Adipose tissue (tissue), 3 donors: Measurements from ENCODE around the gene CALN1. TPM values are rescaled to one million over a fixed set of nuclear protein-coding genes. Genes with fewer than 3 reads are reported as not detected.

Experiments
- H3K27ac ChIP-seq: one replicate; pipeline ENCODE4 v1.5.1; 2013; ENCODE audit warnings: low read depth, low read length
- WGBS, 3 donors: extraction: QIAGEN DNeasy Blood & Tissue Kit; methylation state at CpG; one replicate each; pipeline ENCODE4 v1.1.7; 2013; 5-methylcytosine and 5-hydroxymethylcytosine counted together
- polyA plus RNA-seq, 3 donors: library from polyadenylated mRNA; stranded (reverse); fragments of 200-250 nt; gene quantifications; one replicate each; pipeline ENCODE4 v1.2.3, GENCODE V29; 2013
- donor health status: healthy with polysubstance abuse.
- donor health status: Bipolar disorder and iron deficiency.
- donor health status: healthy.

CALN1 gene
- polyA plus RNA-seq, 3 donors: 0.12 TPM; not detected in 2

DNA sequence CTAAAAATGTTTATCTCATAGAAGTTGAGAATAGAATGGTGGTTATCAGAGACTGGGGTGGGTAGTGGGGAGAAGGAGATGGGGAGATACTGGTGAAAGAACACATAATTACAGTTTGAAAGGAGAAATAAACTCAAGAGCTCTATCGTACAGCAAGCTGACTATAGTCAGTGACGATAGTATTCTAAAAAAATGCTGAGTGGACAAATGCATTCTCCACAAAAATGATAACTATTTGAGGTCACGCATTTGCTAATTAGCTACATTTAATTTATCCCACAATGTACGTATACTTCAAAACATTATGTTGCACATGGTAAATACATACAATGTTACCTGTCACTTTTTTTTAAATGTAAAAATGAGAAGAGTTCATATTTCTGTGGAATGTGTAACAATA is 507.7 kb downstream of the CALN1 start:
- 84 to 90% (median 89%) methylated on average over 4 of the region's 4 CpGs for WGBS, 3 donors
- H3K27ac ChIP-seq: no peak overlapping the region

DNA sequence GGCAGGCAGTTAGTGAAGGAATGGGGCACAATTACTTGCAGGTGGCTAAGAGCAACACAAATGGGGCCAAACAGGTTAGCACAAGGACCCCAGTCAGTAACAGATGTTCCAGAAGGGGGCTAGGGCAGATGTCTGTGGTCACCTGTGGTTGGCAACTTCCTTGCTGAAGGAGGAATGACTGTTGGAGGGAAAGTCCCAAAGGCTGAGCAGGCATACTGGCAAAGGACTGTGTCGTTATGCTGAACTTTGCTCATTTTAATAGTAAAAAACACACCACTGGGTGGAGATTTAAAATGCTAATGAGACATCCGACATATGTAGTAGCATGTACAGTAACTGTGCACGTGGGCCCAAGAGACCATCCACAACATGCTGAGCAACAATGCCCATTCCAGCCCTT is 511.6 kb downstream of the CALN1 start:
- WGBS, 3 donors: 43 to 74% (median 57%) methylated on average over 3 of the region's 3 CpGs
- no peak overlapping the region for H3K27ac ChIP-seq

DNA sequence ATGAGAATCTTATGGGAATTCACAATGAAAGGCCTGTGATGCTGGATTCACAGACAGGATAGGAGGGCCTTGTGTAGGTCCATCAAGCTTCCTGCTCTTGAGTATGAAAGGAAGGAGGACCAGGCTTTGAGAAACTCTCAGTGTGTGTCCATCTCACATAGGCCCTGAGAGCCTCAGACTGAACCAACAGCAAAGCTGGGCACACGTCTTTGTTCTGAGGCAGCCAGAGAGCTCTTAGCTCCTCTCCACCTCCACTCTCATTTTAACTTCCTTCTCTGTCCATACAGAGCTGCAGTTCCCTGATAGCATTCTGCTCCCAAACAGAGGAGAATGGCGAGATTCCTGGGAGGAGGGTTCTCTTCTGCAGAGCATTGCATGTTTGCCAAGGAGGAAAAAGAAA is 515.6 kb downstream of the CALN1 start:
- no peak overlapping the region for H3K27ac ChIP-seq
- 37 to 69% (median 47%) methylated on average over 2 of the region's 2 CpGs for WGBS, 3 donors

DNA sequence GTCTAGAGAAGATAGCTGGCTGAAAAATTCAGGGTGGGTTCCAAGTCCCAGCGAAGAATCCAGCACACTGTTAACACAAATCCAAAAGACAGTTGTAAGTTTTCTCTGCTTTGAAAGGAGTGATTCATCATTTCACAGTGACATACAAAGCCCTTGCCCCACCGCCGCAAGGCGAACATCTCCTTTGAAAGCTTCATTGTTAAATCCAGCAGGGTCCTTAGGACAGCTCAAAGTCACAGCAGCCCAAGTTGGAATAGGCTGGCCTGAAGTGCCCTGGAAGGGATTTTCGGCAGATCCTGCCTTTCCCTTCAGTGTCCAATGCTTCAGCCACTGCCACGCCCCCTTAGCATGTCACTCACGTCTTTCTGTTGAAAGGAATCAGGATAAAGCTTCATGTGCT is 526.1 kb downstream of the CALN1 start:
- whole genome bisulfite sequencing, 3 donors: 41 to 46% (median 46%) methylated on average over 7 of the region's 7 CpGs
- H3K27ac ChIP-seq: no peak overlapping the region

GRCh38 chr7:71885487-71885886 is 526.7 kb downstream of the CALN1 start:
- WGBS, 3 donors: 44 to 50% (median 48%) methylated on average over 5 of the region's 5 CpGs
- H3K27ac ChIP-seq: no peak overlapping the region

DNA sequence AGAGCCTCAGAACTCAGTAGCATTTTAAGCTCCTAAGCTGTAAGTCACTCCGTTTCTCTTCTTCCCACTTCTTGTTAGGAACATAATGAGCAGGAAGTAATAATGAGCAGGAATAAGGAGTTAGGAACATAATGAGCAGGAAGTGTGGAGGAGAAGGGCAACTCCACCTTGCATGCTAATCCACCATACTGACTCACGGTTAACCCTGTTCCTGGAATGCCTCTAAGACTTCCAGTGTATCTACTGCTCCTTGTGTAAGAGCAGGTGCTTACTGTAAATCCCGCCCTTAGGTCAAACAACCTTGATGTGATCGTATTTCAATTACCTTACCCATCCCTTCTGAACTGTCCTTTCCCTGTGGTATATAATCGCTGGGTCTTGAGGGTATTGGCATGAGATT is 528.7 kb downstream of the CALN1 start:
- 85 to 87% (median 86%) methylated on average over 5 of the region's 5 CpGs for WGBS, 3 donors
- no peak overlapping the region for H3K27ac ChIP-seq

- no peak overlapping the region for H3K27ac ChIP-seq
- 72 to 80% (median 77%) methylated on average over 4 of the region's 4 CpGs for WGBS, 3 donors
Measured at GRCh38 chr7:71871446-71871845, 540.7 kb downstream of the CALN1 start.

DNA sequence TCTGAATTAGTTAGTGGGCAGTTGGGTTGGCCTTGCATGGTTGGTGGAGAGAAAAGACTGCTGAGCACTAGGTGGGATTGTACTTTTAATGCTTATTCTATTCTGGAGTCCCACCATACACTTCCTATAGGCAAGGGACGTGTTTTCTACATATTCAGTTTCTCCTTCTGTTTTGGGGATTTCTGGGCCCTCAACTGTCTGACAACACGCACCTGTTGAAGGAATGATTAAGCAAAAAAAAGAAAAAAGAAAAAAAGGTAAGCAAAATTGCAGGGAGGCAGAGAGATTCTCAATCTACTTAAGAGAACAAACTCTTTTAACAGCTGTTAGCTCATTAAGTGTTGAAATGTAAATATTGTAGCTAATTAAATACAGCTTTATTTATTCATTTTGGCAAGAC is 541.3 kb downstream of the CALN1 start:
- WGBS, 3 donors: 35 to 42% (median 40%) methylated on average over 2 of the region's 2 CpGs

GRCh38 chr7:71868797-71869196 is 543.3 kb downstream of the CALN1 start:
- H3K27ac ChIP-seq: no peak overlapping the region
- WGBS, 3 donors: 44 to 65% (median 47%) methylated on average over 1 of the region's 1 CpG

More for the DNA sequence above, 541.3 kb downstream of the CALN1 start:
- H3K27ac ChIP-seq: no peak overlapping the region

- no peak overlapping the region for H3K27ac ChIP-seq
- 72 to 88% (median 88%) methylated on average over 8 of the region's 8 CpGs for WGBS, 3 donors
Measured at GRCh38 chr7:71867626-71868025, 544.5 kb downstream of the CALN1 start.

- WGBS, 3 donors: 53 to 68% (median 62%) methylated on average over 6 of the region's 6 CpGs
- no peak overlapping the region for H3K27ac ChIP-seq
Measured at GRCh38 chr7:71865172-71865571, 547.0 kb downstream of the CALN1 start.

GRCh38 chr7:71864130-71864529 is 548.0 kb downstream of the CALN1 start:
- no peak overlapping the region for H3K27ac ChIP-seq
- 85 to 91% (median 87%) methylated on average over 4 of the region's 4 CpGs for WGBS, 3 donors

DNA sequence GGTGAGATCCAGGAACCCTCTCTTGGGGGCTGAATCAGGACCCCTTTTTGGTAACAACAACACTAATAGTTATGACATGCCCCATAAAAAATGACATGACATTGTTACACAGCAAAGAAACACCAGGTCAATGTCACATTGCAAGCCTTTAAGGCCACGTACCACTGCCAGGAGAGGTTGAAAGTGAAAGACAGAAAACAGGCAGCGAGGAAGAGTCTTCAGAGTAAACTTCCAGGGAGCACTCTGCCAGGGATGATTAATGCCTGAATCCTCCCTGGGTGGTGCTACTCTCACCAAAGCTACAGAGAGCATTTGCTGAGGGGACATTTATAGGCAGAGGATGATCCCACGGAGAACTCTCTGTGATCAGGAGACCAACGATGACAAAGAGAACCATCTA is 551.6 kb downstream of the CALN1 start:
- 62 to 65% (median 63%) methylated on average over 4 of the region's 4 CpGs for WGBS, 3 donors
- H3K27ac ChIP-seq: no peak overlapping the region

DNA sequence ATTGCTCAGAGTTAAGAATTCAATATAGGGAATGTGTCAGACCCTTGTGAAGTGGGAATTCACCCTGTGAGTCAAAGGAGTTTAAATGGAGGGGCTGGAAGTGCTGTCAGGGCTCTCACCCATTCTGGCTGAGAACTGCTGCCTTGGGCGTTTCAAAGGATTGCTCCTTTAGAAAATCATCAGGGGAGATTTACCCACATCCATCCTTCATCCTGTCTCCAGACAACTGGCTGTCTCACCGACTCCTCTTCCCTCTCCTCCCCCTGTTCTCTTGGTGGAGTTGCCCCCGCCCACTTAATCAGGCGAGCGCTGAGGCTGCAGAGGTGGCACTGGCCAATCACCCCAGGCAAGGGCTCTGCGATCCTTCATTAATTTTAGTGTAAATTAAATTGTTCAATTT is 554.8 kb downstream of the CALN1 start:
- H3K27ac ChIP-seq: no peak overlapping the region
- WGBS, 3 donors: 73 to 82% (median 75%) methylated on average over 6 of the region's 6 CpGs

GRCh38 chr7:71854546-71855397 is 557.4 kb downstream of the CALN1 start:
- WGBS, 3 donors: 61 to 73% (median 65%) methylated on average over 12 of the region's 12 CpGs
- no peak overlapping the region for H3K27ac ChIP-seq

GRCh38 chr7:71851776-71852498 is 560.2 kb downstream of the CALN1 start:
- 73 to 79% (median 74%) methylated on average over 9 of the region's 9 CpGs for WGBS, 3 donors
- H3K27ac ChIP-seq: no peak overlapping the region

DNA sequence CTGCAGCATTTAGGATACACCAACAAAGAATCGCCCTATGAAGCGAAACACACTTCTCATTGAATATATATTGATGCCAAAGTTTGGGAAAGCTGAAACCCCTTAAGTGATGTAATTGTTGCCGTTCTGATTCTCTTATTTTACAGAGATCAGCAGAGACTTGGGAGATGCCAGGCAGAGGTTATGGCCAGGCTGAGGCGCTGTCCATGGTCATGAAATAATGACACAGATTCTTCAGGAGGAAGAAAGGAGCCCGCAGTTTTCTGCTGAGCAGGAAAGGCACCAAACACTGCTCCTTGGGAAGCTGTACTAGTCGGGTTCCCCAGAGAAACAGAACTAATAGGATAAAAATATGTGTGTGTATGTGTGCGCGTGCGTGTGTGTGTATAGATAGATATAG is 566.0 kb downstream of the CALN1 start:
- 65 to 76% (median 69%) methylated on average over 9 of the region's 9 CpGs for WGBS, 3 donors
- H3K27ac ChIP-seq: no peak overlapping the region

- H3K27ac ChIP-seq: no peak overlapping the region
- 27 to 46% (median 45%) methylated on average over 4 of the region's 4 CpGs for WGBS, 3 donors
Measured at GRCh38 chr7:71843676-71844075, 568.5 kb downstream of the CALN1 start.

DNA sequence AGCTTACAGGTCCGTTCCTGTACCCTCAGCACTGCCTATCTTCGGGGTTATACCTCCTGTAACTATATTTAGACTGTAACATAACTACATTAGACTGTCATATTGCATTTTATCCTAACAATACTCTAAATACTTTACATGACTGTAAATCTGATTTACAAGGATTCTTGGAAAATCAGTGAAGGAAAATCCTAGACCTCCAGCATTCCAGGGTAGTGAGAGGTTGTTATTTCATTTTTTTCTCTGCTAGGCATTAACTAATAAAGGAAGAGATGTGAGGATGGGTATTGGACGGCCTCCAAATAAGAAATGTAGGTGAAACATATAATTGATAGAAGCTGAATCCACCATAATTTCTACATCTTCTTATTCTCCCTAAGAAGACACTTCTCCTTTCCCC is 569.4 kb downstream of the CALN1 start:
- WGBS, 3 donors: 62 to 74% (median 68%) methylated on average over 3 of the region's 3 CpGs
- H3K27ac ChIP-seq: no peak overlapping the region

- 51 to 61% (median 60%) methylated on average over 6 of the region's 6 CpGs for WGBS, 3 donors
- no peak overlapping the region for H3K27ac ChIP-seq
Measured at GRCh38 chr7:71842381-71842780, 569.8 kb downstream of the CALN1 start.
